Neural progenitor cell (in vitro differentiated cells): ENCODE results near the gene ITGA1. TPM values are rescaled to one million over a fixed set of nuclear protein-coding genes. Genes with fewer than 3 reads are reported as not detected.
A peak's percentile ranks its signal among the peaks of the same experiment; 100 is the strongest.

ENCODE experiments used
- DNase-seq: peaks from one replicate; pipeline ENCODE4 v3.0.0-alpha.2; 2016; ENCODE audit warnings: low spot score
- H2AFZ ChIP-seq: fragments of 200-600 bp; sonication (generic); replicated peaks from 2 replicates; pipeline ENCODE4 v1.6.1; 2016; ENCODE audit warnings: antibody characterized with exemption
- H3F3A ChIP-seq: fragments of 200-600 bp; sonication (generic); 2 replicates; pipeline ENCODE4 v1.6.1; 2016; ENCODE audit warnings: antibody characterized with exemption, low read depth
- H3K27ac ChIP-seq: fragments of 200-600 bp; sonication (generic); 2 replicates; pipeline ENCODE4 v1.5.1; 2016; ENCODE audit warnings: mild to moderate bottlenecking
- H3K27me3 ChIP-seq: fragments of 200-600 bp; sonication (generic); 2 replicates; pipeline ENCODE4 v1.6.1; 2016; ENCODE audit warnings: mild to moderate bottlenecking, moderate library complexity
- H3K36me3 ChIP-seq: fragments of 200-600 bp; sonication (generic); 2 replicates; pipeline ENCODE4 v1.5.1; 2016
- H3K4me1 ChIP-seq: fragments of 200-600 bp; sonication (generic); 2 replicates; pipeline ENCODE4 v1.6.1; 2016; ENCODE audit warnings: mixed run types
- H3K4me2 ChIP-seq: fragments of 200-600 bp; sonication (generic); 2 replicates; pipeline ENCODE4 v1.6.1; 2016
- H3K4me3 ChIP-seq: fragments of 200-600 bp; sonication (generic); 2 replicates; pipeline ENCODE4 v1.5.1; 2016
- H3K79me2 ChIP-seq: fragments of 200-600 bp; sonication (generic); 2 replicates; pipeline ENCODE4 v1.6.1; 2016; ENCODE audit warnings: low read depth
- H3K9ac ChIP-seq: fragments of 200-600 bp; sonication (generic); 2 replicates; pipeline ENCODE4 v1.6.1; 2016
- H3K9me3 ChIP-seq: fragments of 200-600 bp; sonication (generic); 2 replicates; pipeline ENCODE4 v1.5.1; 2016; ENCODE audit warnings: low read depth
- H4K20me1 ChIP-seq: fragments of 200-600 bp; sonication (generic); 2 replicates; pipeline ENCODE4 v1.6.1; 2016; ENCODE audit warnings: low read depth
- H3K27ac Mint-ChIP-seq: 3 replicates; pipeline ENCODE4 v1.8.0; 2021; ENCODE audit warnings: mixed read lengths
- H3K27me3 Mint-ChIP-seq: 2 replicates; pipeline ENCODE4 v1.8.0; 2022; ENCODE audit warnings: low read depth, mild to moderate bottlenecking, inconsistent platforms, moderate library complexity, mixed read lengths; ENCODE audit not compliant: insufficient read depth
- H3K36me3 Mint-ChIP-seq: 3 replicates; pipeline ENCODE4 v1.8.0; 2021; ENCODE audit warnings: mixed read lengths
- H3K4me1 Mint-ChIP-seq: 3 replicates; pipeline ENCODE4 v1.8.0; 2021; ENCODE audit warnings: mixed read lengths
- H3K4me3 Mint-ChIP-seq: 3 replicates; pipeline ENCODE4 v1.8.0; 2021; ENCODE audit warnings: mild to moderate bottlenecking, moderate library complexity, mixed read lengths
- H3K9me3 Mint-ChIP-seq: 3 replicates; pipeline ENCODE4 v1.8.0; 2020; ENCODE audit warnings: mixed read lengths
- CTCF ChIP-seq: fragments of 200-600 bp; sonication (generic); IDR thresholded peaks from 2 replicates; pipeline ENCODE4 v1.5.1; 2017; ENCODE audit warnings: antibody characterized with exemption, mild to moderate bottlenecking
- EZH2 ChIP-seq: fragments of 200-600 bp; sonication (generic); IDR thresholded peaks from 2 replicates; pipeline ENCODE4 v1.6.1; 2017; ENCODE audit warnings: antibody characterized with exemption, mild to moderate bottlenecking, moderate library complexity
- EZH2phosphoT487 ChIP-seq: fragments of 200-600 bp; sonication (generic); IDR thresholded peaks from 2 replicates; pipeline ENCODE4 v1.6.1; 2017; ENCODE audit warnings: antibody characterized with exemption
- total RNA-seq: library from RNA; depleted of rRNA; stranded (reverse); fragments of >200 nt; gene quantifications from 2 replicates; pipeline ENCODE4 v1.2.3, GENCODE V29; 2015; ENCODE audit warnings: low replicate concordance

The ITGA1 gene
- total RNA-seq, 1 donor from 2014 or later, result 2.2 TPM

GRCh38 chr5:52776116-52776515 lies 11.6 kb upstream of the ITGA1 start:
- Histone ChIP-seq H3F3A (peaks cover 4% of the 10 kb centered on the region), H2AFZ (peak overlapping the region; percentile 31), H3K27me3 (no peaks in the 10 kb centered on the region), H3K4me2 (no peak overlapping the region), H3K9ac (no peak overlapping the region), H4K20me1 (no peaks in the 10 kb centered on the region), H3K9me3 (no peaks in the 10 kb centered on the region), H3K4me1 (peaks cover 13% of the 10 kb centered on the region), H3K36me3 (no peaks in the 10 kb centered on the region), H3K79me2 (no peaks in the 10 kb centered on the region), H3K27ac (no peak overlapping the region), H3K4me3 (no peak overlapping the region)
- Mint-ChIP-seq H3K27ac (no peak overlapping the region), H3K4me3 (no peak overlapping the region), H3K4me1 (peaks cover 27% of the 10 kb centered on the region), H3K36me3 (no peaks in the 10 kb centered on the region), H3K27me3 (peaks cover 6% of the 10 kb centered on the region), H3K9me3 (no peaks in the 10 kb centered on the region)
- DNase-seq, result no peak
- TF ChIP-seq CTCF (no peak), EZH2phosphoT487 (no peak), EZH2 (no peak)

- no peaks in the 10 kb centered on the region for H3K9me3 Mint-ChIP-seq
- TF ChIP-seq EZH2phosphoT487 (no peak), CTCF (no peak), EZH2 (no peak)
- no peak overlapping the region for H3K4me3 Mint-ChIP-seq
- Histone ChIP-seq H4K20me1 (no peaks in the 10 kb centered on the region), H3K27me3 (no peaks in the 10 kb centered on the region), H3K9me3 (no peaks in the 10 kb centered on the region), H3K4me2 (no peak overlapping the region), H3F3A (peaks cover 4% of the 10 kb centered on the region), H2AFZ (no peak overlapping the region), H3K9ac (no peak overlapping the region), H3K36me3 (no peaks in the 10 kb centered on the region), H3K4me1 (peaks cover 13% of the 10 kb centered on the region), H3K27ac (no peak overlapping the region), H3K79me2 (no peaks in the 10 kb centered on the region), H3K4me3 (no peak overlapping the region)
- H3K36me3 Mint-ChIP-seq, result no peaks in the 10 kb centered on the region
- no peak overlapping the region for H3K27ac Mint-ChIP-seq
- no peak for DNase-seq
- H3K4me1 Mint-ChIP-seq, result peaks cover 22% of the 10 kb centered on the region
- H3K27me3 Mint-ChIP-seq, result peaks cover 6% of the 10 kb centered on the region
These were observed 10.5 kb upstream of the ITGA1 start for GRCh38 chr5:52777186-52777585.

DNA sequence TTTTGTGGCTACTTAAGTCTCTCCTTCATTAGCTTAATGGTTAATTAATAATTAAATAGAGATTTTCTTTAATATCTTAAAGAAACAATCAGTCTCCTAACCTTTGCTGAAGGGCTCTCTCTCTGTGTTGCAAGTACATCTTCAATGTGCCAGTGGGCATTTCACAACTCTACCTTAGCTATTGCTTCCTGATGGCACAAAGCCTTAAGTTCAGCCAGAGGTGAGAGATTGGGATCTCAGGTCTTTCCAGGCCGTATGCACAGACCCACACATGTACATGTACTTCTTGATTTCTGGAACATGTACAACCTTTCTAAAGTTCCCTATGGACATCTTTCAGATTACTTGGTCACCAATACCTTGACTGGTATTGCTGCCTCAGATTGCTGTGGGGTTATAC lies 8.9 kb upstream of the ITGA1 start:
- H3K36me3 ChIP-seq, result no peaks in the 10 kb centered on the region
- no peak overlapping the region for H3K4me2 ChIP-seq
- Mint-ChIP-seq H3K9me3 (no peaks in the 10 kb centered on the region), H3K4me3 (no peak overlapping the region), H3K36me3 (no peaks in the 10 kb centered on the region), H3K27me3 (peaks cover 4% of the 10 kb centered on the region), H3K27ac (no peak overlapping the region), H3K4me1 (peaks cover 8% of the 10 kb centered on the region)
- H3K9me3 ChIP-seq, result no peaks in the 10 kb centered on the region
- no peaks in the 10 kb centered on the region for H3K79me2 ChIP-seq
- no peak overlapping the region for H3K9ac ChIP-seq
- no peak overlapping the region for H3K4me3 ChIP-seq
- DNase-seq, result no peak
- no peaks in the 10 kb centered on the region for H3K27me3 ChIP-seq
- H2AFZ ChIP-seq, result no peak overlapping the region
- TF ChIP-seq EZH2 (no peak), EZH2phosphoT487 (no peak), CTCF (no peak)
- no peak overlapping the region for H3K27ac ChIP-seq
- H3K4me1 ChIP-seq, result peaks cover 6% of the 10 kb centered on the region
- no peaks in the 10 kb centered on the region for H4K20me1 ChIP-seq
- H3F3A ChIP-seq, result peaks cover 4% of the 10 kb centered on the region

DNA sequence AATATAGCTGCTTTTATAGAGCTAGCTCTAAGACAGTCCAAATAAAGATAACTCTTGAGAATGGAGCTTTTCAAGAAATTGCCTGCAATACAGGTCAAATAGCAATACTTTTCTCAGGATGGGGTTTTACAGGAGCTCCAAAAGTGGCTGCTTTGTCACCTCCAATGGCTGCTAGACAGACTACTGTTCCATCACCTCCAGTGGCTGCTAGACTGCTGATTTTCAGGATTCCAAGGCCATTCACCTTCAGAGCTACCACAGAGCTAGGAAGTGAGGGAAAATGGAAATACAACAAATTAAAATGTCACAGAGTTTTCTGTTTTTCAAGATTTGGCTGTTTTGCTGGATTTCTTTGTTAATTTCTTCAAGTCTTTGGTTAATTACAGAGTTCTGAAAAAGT lies 8.5 kb upstream of the ITGA1 start:
- no peak for DNase-seq
- Mint-ChIP-seq H3K4me3 (no peak overlapping the region), H3K9me3 (no peaks in the 10 kb centered on the region), H3K36me3 (no peaks in the 10 kb centered on the region), H3K27ac (no peak overlapping the region), H3K27me3 (peaks cover 2% of the 10 kb centered on the region), H3K4me1 (peaks cover 4% of the 10 kb centered on the region)
- no peaks in the 10 kb centered on the region for H3K9me3 ChIP-seq
- no peaks in the 10 kb centered on the region for H3K36me3 ChIP-seq
- no peak overlapping the region for H3K9ac ChIP-seq
- no peak overlapping the region for H3K4me2 ChIP-seq
- no peaks in the 10 kb centered on the region for H3K27me3 ChIP-seq
- H3K4me3 ChIP-seq, result no peak overlapping the region
- no peak overlapping the region for H3K27ac ChIP-seq
- H4K20me1 ChIP-seq, result no peaks in the 10 kb centered on the region
- TF ChIP-seq EZH2, result no peak
- TF ChIP-seq CTCF, result no peak
- TF ChIP-seq EZH2phosphoT487, result no peak
- peaks cover 4% of the 10 kb centered on the region for H3F3A ChIP-seq
- peaks cover 2% of the 10 kb centered on the region for H3K4me1 ChIP-seq
- H2AFZ ChIP-seq, result no peak overlapping the region
- H3K79me2 ChIP-seq, result no peaks in the 10 kb centered on the region
